Fibroblast of mammary gland (primary cell): ENCODE measurements around the gene FAM53A.

Experiments used
- DNase-seq: peaks from one replicate; pipeline ENCODE4 v3.0.0-alpha.2; 2010; ENCODE audit warnings: low read depth
- H3K4me3 ChIP-seq: 2 replicates; pipeline ENCODE4 v1.5.1; 2011; ENCODE audit warnings: low read depth, mild to moderate bottlenecking, low read length, moderate library complexity; ENCODE audit not compliant: control insufficient read depth
- CTCF ChIP-seq: conservative IDR thresholded peaks from 2 replicates; pipeline ENCODE4 v1.5.1; 2011; ENCODE audit warnings: low read depth, low read length, inconsistent platforms; ENCODE audit not compliant: control insufficient read depth, insufficient read depth

Gene FAM53A

GRCh38 chr4:1683736-1684505, at the start of gene FAM53A:
FAM53A (minus strand) TSS chr4:1684313; CDS start chr4:1668741, 15,572 bp downstream.
- peak within 1 kb of the TSS; percentile 59 for H3K4me3 ChIP-seq
- DNase-seq = peak; percentile 74
- TF ChIP-seq CTCF = no peak

GRCh38 chr4:1732911-1733310, 48.8 kb upstream of the FAM53A start:
- H3K4me3 ChIP-seq = no peak overlapping the region
- TF ChIP-seq CTCF = no peak
- no peak for DNase-seq

- DNase-seq = peak; percentile 19
- H3K4me3 ChIP-seq = no peak overlapping the region
- no peak for TF ChIP-seq CTCF
Observed at GRCh38 chr4:1731180-1731579, 47.1 kb upstream of the FAM53A start.

GRCh38 chr4:1730532-1731135, 46.5 kb upstream of the FAM53A start:
- no peak for TF ChIP-seq CTCF
- H3K4me3 ChIP-seq = no peak overlapping the region
- no peak for DNase-seq

GRCh38 chr4:1728061-1728980, 44.2 kb upstream of the FAM53A start:
- no peak for TF ChIP-seq CTCF
- DNase-seq = no peak
- H3K4me3 ChIP-seq = no peak overlapping the region
